Occipital lobe (tissue), 2 donors: ENCODE measurements around the gene RPL36. TPM values are rescaled to one million over a fixed set of nuclear protein-coding genes. Genes with fewer than 3 reads are reported as not detected.
A peak's percentile ranks its signal among the peaks of the same experiment; 100 is the strongest.

Experiments
- DNase-seq: peaks from one replicate; lab custom pipeline; 2025; lab: John Stamatoyannopoulos, UW
- total RNA-seq: library from RNA; depleted of rRNA; stranded (reverse); fragments of >200 nt; gene quantifications from one replicate; pipeline ENCODE4 v1.2.3, GENCODE V29; 2014

Gene RPL36
- total RNA-seq: 299 TPM

- DNase-seq: peak; percentile 92
These were observed at the start of gene RPL36 for GRCh38 chr19:5690125-5690954. Gene RPL36, plus strand, starts transcription at chr19:5690295. Its CDS starts 213 bp downstream, at chr19:5690508.

DNA sequence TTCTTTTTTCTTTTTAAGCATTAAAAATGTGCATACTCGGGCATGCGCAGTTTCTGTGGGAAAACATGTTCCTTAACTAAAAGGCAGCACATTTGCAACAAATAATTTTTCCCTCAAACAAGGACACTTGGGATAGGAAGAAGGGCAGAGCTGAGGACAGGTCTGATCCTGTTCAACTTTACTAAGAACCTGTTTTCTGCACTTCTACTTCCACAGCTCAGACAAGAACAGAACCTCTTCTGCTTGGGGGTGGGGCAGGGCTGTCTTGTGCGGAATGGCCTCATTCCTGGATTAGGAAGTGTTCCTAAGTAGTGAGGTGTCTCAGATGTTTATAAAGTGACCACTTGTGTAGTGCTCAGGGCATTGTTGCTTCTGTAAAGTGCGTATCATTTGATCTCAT lies 48.9 kb upstream of the RPL36 start:
- DNase-seq: no peak

GRCh38 chr19:5642204-5642603 lies 47.9 kb upstream of the RPL36 start:
- no peak for DNase-seq

DNA sequence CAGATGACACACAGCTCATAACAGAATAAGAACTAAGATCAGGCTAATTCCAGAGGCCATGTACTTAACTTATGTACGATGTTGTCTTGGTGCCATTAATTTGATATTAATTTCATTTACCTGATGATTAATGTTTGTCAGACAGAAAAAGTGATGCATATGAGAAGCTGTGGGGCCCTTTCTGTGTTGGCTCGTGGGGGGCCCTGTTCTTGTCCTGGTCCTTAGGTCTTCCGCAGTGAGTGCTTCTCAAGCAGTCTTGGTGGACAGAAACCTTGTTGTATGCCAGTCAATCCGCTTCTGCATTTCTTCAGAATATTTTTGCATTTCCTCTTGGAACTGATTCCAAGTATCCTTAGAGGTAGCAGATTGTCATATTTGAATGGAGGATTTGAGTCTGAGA lies 47.0 kb upstream of the RPL36 start:
- DNase-seq: no peak

DNA sequence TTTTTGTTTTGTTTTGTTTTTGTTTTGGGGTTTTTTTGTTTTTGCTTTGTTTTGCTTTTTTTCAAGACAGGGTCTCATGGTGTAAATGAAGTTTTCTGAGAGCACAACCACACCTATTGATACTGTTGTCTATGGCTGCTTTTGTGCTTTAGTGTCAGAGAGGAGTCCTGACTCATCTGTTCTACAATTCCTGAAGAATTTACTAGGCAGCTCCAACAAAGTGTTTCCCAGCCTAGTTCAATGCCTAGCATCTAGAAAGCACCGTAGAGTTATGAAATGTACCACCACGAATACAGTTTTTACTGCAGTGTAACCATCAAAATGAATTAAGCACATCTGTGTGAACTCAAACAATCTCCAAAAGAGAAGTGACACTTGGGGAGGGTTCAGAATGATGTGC lies 46.1 kb upstream of the RPL36 start:
- no peak for DNase-seq

DNA sequence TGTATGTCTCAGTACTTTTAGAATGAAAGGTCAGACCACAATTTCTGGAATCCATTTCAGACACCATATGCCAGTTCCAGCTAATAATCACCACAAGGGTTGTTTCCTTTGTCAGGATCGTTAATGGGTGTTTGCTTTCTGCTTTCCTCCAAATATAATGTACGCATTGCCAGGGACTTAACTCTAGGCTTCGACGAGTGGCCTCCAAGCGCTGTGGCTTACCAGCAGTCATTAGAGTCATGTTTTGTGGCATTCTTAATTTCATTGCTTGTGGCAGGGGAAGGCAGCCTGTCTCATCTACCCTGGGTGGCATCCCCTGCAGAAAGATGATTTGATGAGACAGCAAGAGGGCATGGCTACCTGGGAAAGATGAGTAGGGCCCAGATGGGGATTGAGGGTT lies 44.7 kb upstream of the RPL36 start:
- no peak for DNase-seq

DNA sequence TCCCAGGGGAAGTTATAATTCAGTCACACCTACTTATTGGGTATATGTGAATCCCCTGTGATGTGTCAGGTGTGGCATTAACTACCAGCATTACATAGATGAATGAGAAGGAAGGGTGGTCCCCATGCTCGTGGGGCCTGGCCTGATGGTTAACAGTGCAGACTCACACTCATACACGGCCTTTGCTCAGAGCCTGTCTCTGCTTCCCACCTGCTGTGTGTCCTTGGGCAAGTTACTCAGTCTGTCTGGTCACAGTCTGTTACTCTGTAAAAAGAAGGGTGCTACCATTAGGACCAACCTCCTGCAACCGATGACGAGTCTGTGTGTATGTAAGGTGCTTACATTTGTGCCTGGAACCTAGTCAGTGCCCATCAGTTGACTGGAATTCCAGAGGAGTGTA lies 43.4 kb upstream of the RPL36 start:
- DNase-seq: no peak

- no peak for DNase-seq
These were observed 41.6 kb upstream of the RPL36 start for GRCh38 chr19:5648464-5648863.

- no peak for DNase-seq
These were observed 38.7 kb upstream of the RPL36 start for GRCh38 chr19:5651361-5651760.

GRCh38 chr19:5652261-5652660 lies 37.8 kb upstream of the RPL36 start:
- DNase-seq: no peak

- no peak for DNase-seq
These were observed 35.2 kb upstream of the RPL36 start for GRCh38 chr19:5654931-5655330.

DNA sequence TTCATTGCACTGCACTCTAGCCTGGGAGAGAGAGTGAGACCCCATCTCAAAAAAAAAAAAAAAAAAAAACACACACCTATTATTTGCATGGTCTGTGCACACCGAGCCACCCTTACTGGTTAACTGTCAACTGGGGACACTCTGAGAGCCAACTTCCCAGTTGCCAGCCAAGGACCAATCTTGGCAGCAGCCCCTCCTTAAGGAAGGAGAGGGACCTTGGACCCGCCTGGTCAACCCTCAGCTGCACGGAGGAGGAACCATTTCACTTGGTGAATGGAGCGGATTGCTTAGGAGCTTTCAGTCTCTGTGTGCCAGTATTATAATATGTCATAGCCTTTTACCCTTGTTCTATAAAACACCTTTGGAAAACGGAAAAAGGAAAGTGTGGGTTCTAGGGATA lies 34.7 kb upstream of the RPL36 start:
- DNase-seq: no peak

DNA sequence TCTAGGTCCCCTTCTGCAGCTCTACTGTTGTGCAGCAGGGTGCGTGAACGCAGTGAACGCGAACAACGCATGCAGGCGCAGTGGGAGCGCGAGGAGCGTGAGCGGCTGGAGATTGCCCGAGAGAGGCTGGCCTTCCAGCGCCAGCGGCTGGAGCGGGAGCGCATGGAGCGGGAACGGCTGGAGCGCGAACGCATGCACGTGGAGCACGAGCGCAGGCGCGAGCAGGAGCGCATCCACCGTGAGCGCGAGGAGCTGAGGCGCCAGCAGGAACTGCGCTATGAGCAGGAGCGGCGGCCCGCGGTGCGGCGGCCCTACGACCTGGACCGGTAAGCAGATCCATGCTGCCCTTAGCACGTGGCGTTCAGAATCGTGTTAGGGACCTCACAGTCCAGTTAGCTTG lies 28.6 kb upstream of the RPL36 start:
- DNase-seq: no peak

- no peak for DNase-seq
These were observed 26.2 kb upstream of the RPL36 start for GRCh38 chr19:5663904-5664303.

GRCh38 chr19:5664515-5664914 lies 25.6 kb upstream of the RPL36 start:
- DNase-seq: no peak

DNA sequence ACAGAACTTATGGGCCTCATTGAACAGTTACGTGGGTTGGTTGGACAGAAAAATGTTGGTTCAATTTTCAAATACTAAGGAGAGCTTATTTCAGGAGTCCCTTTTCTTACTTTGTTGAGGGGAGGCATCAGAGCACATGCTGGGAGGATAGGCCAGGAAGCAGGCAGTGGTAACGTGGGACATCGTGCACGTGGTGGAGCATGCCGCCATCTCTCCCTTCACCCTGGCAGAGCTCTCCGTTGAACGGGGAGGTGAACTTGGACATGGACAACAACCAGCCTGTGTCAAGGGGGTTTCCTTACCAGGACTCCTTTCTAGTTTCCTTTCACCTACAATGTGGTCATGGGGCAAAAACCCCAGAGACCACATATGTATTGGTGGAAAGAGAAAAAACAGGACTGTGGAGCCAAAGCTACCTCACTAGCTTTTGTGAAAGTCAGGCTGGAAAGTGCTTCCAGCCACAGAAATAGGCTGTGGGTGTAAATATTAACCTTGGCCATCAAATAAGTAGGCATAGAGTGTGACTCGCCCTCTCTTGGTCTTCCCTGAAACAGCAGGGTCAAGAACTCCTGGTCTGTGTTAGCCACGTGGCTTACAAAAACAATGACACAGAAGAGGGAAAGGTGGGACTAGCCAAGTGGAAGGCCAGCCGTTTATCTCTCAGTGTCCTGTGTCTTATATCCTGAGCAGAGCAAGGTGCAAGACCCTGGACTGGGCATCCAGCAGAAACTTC lies 24.1 kb upstream of the RPL36 start:
- DNase-seq: no peak

DNA sequence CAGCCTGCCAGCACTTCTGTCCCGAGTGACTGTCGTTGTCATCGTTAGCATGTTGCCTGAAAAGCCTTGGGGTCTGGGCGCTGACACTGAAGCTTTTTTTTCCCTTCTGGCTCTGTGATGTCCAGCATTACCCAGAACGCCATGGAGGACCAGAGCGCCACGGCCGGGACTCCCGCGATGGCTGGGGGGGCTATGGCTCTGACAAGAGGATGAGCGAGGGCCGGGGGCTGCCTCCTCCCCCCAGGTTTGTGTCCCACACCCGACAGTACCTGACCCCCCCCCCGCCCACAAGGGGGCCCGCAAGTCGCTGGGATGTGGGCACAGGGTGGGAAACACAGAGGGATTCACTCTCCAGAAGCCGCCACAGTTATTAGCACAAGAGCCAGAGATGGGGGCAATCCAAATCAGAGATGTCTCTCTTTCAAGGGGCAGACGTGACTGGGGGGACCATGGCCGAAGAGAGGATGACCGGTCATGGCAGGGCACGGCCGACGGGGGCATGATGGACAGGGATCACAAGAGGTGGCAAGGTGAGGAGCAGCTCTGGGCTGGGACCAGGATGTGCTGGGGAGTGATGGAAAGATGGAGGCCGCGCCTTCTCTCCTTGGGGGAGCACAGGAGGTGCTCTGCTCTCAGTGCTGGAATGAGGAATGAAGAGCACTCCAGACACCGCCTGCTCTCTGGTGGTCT lies 23.0 kb upstream of the RPL36 start:
- no peak for DNase-seq

GRCh38 chr19:5667751-5668271 lies 22.3 kb upstream of the RPL36 start:
- DNase-seq: no peak

DNA sequence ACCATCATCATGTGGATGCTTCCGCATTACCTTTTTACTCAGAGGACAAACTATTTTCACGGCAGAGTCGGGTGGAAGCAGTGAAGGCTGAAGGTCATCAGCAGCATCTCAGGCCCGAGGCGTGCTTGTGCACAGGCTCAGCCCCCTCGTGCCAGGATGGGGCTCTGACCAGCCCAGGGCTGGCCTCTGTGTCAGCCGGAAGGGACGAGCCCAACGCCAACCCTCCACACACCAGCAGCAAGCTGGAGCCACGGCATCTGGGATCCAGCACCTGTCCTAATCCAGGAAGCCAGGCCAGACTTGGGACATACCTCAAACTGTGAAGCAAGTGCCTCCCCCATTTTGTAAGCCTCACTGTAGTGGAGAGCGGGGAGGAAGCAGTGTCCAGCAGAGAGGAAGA lies 20.9 kb upstream of the RPL36 start:
- no peak for DNase-seq

DNA sequence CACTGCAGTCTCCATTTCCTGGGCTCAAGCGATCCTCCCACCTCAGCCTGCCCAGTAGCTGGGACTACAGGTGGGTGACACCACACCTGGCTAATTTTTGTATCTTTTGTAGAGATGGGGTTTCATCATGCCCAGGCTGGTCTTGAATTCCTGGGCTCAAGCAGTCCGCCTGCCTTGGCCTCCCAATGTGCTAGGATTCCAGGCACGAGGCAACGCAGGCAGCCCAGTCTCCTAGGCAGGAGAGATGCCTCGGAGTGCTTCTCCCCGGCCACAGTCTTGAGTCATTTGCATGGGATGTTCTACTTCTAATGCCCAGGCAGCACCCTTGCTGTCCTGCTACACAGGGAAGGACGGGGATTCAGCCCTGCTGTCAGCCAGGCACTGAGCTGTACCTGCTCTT lies 18.5 kb upstream of the RPL36 start:
- no peak for DNase-seq

- DNase-seq: no peak
These were observed 17.2 kb upstream of the RPL36 start for GRCh38 chr19:5672708-5673459.
